Measurements from ENCODE around the gene TIGAR.

Gene TIGAR

DNA sequence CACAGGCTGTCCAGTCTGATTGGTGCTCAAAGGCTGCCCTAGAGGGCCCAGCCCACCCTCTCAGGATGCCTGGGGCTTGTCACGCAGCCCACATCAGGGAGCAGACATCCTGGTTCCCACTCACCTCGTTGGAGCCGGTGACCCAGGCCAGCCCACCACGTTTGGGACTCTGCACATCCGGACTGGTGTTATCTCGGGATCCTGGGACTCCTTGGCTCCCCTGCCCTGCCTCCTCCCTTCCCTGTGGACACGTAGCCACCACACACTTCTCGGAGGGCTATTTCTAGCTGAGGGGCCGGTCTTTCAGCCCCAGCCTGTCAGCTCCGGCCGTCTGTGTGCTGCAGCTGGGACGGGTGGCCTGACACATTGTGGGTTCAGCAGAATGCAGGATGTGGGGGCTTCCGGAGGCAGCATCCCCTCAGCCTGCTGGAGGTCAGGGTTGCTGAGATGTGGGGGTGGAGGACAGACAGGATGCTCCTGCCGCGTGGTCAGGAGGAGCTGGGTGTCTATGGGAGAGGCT, 71.3 kb downstream of the TIGAR start:
- in situ Hi-C loops (cut with MboI; ENCODE audit: low sequenced_read_pairs, unreplicated experiment) = no loop called here
- no peak for DNase-seq (ENCODE audit: low spot score)
- no peak for TF ChIP-seq CTCF (IDR thresholded peaks at IDR 0.05; ENCODE audit: borderline replicate concordance, control extremely low read depth, extremely low read depth, insufficient read depth, missing control alignments)

DNA sequence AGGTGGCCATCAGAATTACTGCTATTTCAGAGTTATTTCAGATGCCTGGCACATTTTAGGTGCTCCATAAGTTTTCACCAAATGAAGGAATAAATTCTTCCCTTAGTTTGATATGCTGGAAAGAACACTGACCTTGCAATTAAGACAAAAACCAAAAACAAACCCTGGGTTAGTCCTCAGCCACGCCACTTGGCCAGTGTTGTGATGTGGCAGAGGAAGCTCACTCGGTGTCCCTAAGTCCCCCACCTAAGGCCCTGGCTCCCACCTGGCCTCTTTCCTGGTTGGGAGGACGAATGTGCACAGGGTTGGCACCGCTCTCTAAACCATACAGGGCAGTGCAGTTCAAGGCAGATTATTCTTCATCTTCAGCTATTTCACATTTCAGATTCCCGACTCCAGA, 72.2 kb downstream of the TIGAR start:
- in situ Hi-C loops (cut with MboI; ENCODE audit: low sequenced_read_pairs, unreplicated experiment) = no loop called here
- no peak for TF ChIP-seq CTCF (IDR thresholded peaks at IDR 0.05; ENCODE audit: borderline replicate concordance, control extremely low read depth, extremely low read depth, insufficient read depth, missing control alignments)
- no peak for DNase-seq (ENCODE audit: low spot score)

GRCh38 chr12:4395818-4396217, 74.8 kb downstream of the TIGAR start:
- DNase-seq (ENCODE audit: low spot score) = no peak
- in situ Hi-C loops (cut with MboI; ENCODE audit: low sequenced_read_pairs, unreplicated experiment) = no loop called here
- TF ChIP-seq CTCF (IDR thresholded peaks at IDR 0.05; ENCODE audit: borderline replicate concordance, control extremely low read depth, extremely low read depth, insufficient read depth, missing control alignments) = no peak

DNA sequence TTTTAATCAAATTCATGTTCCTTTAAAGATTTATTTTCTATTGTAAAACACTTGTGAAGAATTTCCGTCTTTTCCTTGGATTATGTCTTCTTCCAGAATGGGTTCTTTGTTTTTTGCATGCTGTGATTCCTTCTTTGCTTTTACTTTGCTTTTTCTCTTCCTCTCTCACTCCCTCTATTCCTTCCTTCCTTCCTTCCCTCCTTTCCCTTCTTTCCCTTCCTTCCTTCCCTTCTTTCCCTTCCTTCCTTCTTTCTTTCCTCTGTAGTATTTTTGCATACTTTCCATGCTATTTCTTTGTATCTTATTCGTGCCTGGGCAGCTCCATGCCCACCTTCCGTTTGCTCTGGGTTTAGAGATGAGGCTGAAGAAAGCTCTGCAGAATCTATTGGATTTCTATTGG, 80.1 kb downstream of the TIGAR start:
- no peak for TF ChIP-seq CTCF (IDR thresholded peaks at IDR 0.05; ENCODE audit: borderline replicate concordance, control extremely low read depth, extremely low read depth, insufficient read depth, missing control alignments)
- in situ Hi-C loops (cut with MboI; ENCODE audit: low sequenced_read_pairs, unreplicated experiment) = no loop called here

DNA sequence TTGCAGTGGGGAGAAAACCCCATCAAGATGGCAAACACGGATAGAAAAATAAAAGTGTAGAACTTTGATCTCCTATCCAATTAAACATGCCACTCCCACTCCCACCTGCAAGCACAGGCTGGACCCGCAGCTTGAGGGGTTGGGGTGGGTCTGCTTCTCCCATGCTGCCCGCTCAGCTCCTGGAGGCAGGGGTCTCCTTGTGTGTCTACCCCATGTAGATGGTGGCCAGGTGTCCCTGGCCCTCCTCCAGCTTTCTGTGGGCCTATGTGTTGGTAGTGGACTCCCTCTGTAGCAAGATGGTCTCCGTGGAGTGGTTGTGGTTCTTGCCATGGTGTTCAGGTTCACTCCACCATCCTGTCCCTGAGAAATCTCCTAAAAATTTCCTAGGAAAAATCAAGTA, 82.0 kb downstream of the TIGAR start:
- in situ Hi-C loops (cut with MboI; ENCODE audit: low sequenced_read_pairs, unreplicated experiment) = no loop called here
- TF ChIP-seq CTCF (IDR thresholded peaks at IDR 0.05; ENCODE audit: borderline replicate concordance, control extremely low read depth, extremely low read depth, insufficient read depth, missing control alignments) = no peak
- DNase-seq (ENCODE audit: low spot score) = no peak

More for the DNA sequence above, 80.1 kb downstream of the TIGAR start:
- DNase-seq (ENCODE audit: low spot score) = no peak

All from GM13976 (cell line).